CD4-positive, alpha-beta T cell (primary cell): Measurements from ENCODE around the gene RFX8. TPM values are rescaled to one million over a fixed set of nuclear protein-coding genes. Genes with fewer than 3 reads are reported as not detected.

Experiments used
- ATAC-seq: fragments of 200-7000 bp; cut with Tn5 transposase; one replicate; pipeline ENCODE4 v1.10.0; 2022; ENCODE audit warnings: mild to moderate bottlenecking; ENCODE audit not compliant: poor library complexity
- CTCF ChIA-PET: fragments of 350-600 bp; sonication (Branson Sonifier 250); formaldehyde crosslinking; loops from one replicate; lab custom pipeline; 2021; ENCODE audit warnings: antibody characterized with exemption, inconsistent platforms; lab: Charles Lee
- POLR2A ChIA-PET: fragments of 350-600 bp; sonication (Branson Sonifier 250); formaldehyde crosslinking; loops from one replicate; lab custom pipeline; 2021; ENCODE audit warnings: antibody characterized with exemption, inconsistent platforms; lab: Charles Lee
- DNase-seq, 14 experiments: peaks; one replicate each; pipeline ENCODE4 v3.0.0-alpha.2; 2013 to 2020; ENCODE audit warnings: mixed read lengths in 2 of 14
- H3K27ac ChIP-seq, 2 donors: one replicate each; pipeline versions ENCODE4 v1.5.1 to v1.7.0; 2013; ENCODE audit warnings: low read length in 2 of 2, low read depth in 1 of 2, mild to moderate bottlenecking in 1 of 2
- H3K27me3 ChIP-seq, 2 experiments: 1 replicate in 1 of 2; 2 replicates in 1 of 2; pipeline versions ENCODE4 v1.6.1 to v1.7.0; 2013; ENCODE audit warnings: low read length in 2 of 2, control low read depth in 1 of 2, mild to moderate bottlenecking in 1 of 2, moderate library complexity in 1 of 2; ENCODE audit not compliant: insufficient read depth in 2 of 2, control insufficient read depth in 1 of 2
- H3K36me3 ChIP-seq: one replicate; pipeline ENCODE4 v1.6.1; 2013; ENCODE audit warnings: low read length, control low read depth; ENCODE audit not compliant: insufficient read depth
- H3K4me1 ChIP-seq: one replicate; pipeline ENCODE4 v1.6.1; 2013; ENCODE audit warnings: low read length, control low read depth; ENCODE audit not compliant: insufficient read depth
- H3K4me3 ChIP-seq: one replicate; pipeline ENCODE4 v1.5.1; 2013; ENCODE audit warnings: mild to moderate bottlenecking, low read length, moderate library complexity
- H3K9me3 ChIP-seq, 2 experiments: 1 replicate in 1 of 2; 2 replicates in 1 of 2; pipeline versions ENCODE4 v1.6.1 to v1.7.0; 2013; ENCODE audit warnings: low read length in 2 of 2, mild to moderate bottlenecking in 2 of 2, control low read depth in 1 of 2, moderate library complexity in 1 of 2; ENCODE audit not compliant: control insufficient read depth in 1 of 2, insufficient read depth in 1 of 2
- H3K27ac Mint-ChIP-seq: one replicate; pipeline ENCODE4 v1.8.0; 2020; ENCODE audit warnings: mixed read lengths
- H3K27me3 Mint-ChIP-seq: one replicate; pipeline ENCODE4 v1.8.0; 2021; ENCODE audit warnings: mixed read lengths
- H3K36me3 Mint-ChIP-seq: one replicate; pipeline ENCODE4 v1.8.0; 2021; ENCODE audit warnings: low read depth, mixed read lengths
- H3K4me1 Mint-ChIP-seq: one replicate; pipeline ENCODE4 v1.8.0; 2021; ENCODE audit warnings: low read depth, mixed read lengths
- H3K4me3 Mint-ChIP-seq: one replicate; pipeline ENCODE4 v1.8.0; 2020; ENCODE audit warnings: mild to moderate bottlenecking, mixed read lengths
- H3K9me3 Mint-ChIP-seq: one replicate; pipeline ENCODE4 v1.8.0; 2020; ENCODE audit warnings: mixed read lengths
- CTCF ChIP-seq: fragments of 200-600 bp; IDR thresholded peaks from one replicate; pipeline ENCODE4 v1.8.0; 2022; ENCODE audit warnings: antibody characterized with exemption, mild to moderate bottlenecking
- intact Hi-C, 2 experiments: fragments of 100-400 bp; cut with DNase I in 1 of 2; cut with micrococcal nuclease in 1 of 2; formaldehyde crosslinking; loops; one replicate each; pipeline versions ENCODE4 v1.15.1 to v1.9.0; 2023 to 2025; cut with DNase I, micrococcal nuclease
- total RNA-seq, 174 experiments: library from RNA in 2 of 174; stranded (reverse) in 2 of 174; gene quantifications; one replicate each; pipeline ENCODE4 v1.2.3 and lab custom pipeline; 2021 to 2026

The RFX8 gene
- total RNA-seq, 2 experiments from 2014 or later: 0.67 to 1.1 TPM

- no peaks in the 10 kb centered on the region for H3K27me3 Mint-ChIP-seq
- Histone ChIP-seq H3K36me3 (no peaks in the 10 kb centered on the region), H3K27me3 (no peaks in the 10 kb centered on the region), H3K27ac (no peak overlapping the region), H3K9me3 (no peaks in the 10 kb centered on the region), H3K4me1 (peaks cover 4% of the 10 kb centered on the region), H3K4me3 (no peak overlapping the region)
- no peaks in the 10 kb centered on the region for H3K36me3 Mint-ChIP-seq
- H3K9me3 Mint-ChIP-seq: no peaks in the 10 kb centered on the region
- ChIA-PET CTCF (no interaction called here), POLR2A (no interaction called here)
- ATAC-seq (no peak), DNase-seq (no peak)
- no peak overlapping the region for H3K27ac Mint-ChIP-seq
- H3K4me1 Mint-ChIP-seq: peaks cover 13% of the 10 kb centered on the region
- no peak overlapping the region for H3K4me3 Mint-ChIP-seq
- intact Hi-C loops: no loop called here
- no peak for TF ChIP-seq CTCF
Observed at GRCh38 chr2:101480764-101481163, 5.9 kb upstream of the RFX8 start.

- H3K4me3 ChIP-seq: no peak overlapping the region
- no peak overlapping the region for H3K4me3 Mint-ChIP-seq
- H3K9me3 ChIP-seq: no peaks in the 10 kb centered on the region
- no peaks in the 10 kb centered on the region for H3K9me3 Mint-ChIP-seq
- ATAC-seq (no peak), DNase-seq (no peak)
- ChIA-PET POLR2A (interaction anchor here (0.9 kb wide), 1 partner anchor 348 kb away, joined by 3 read pairs; no protein-coding TSS in a partner anchor), CTCF (no interaction called here)
- no peak overlapping the region for H3K27ac ChIP-seq
- TF ChIP-seq CTCF: no peak
- peaks cover 9% of the 10 kb centered on the region for H3K4me1 ChIP-seq
- H3K36me3 ChIP-seq: no peaks in the 10 kb centered on the region
- no peaks in the 10 kb centered on the region for H3K27me3 Mint-ChIP-seq
- H3K27me3 ChIP-seq: no peaks in the 10 kb centered on the region
- peaks cover 13% of the 10 kb centered on the region for H3K4me1 Mint-ChIP-seq
- intact Hi-C loops: loop anchor here in 1 of 2 experiments (10.0 kb wide), 1 partner anchor 245 kb away; no protein-coding TSS in a partner anchor
- no peak overlapping the region for H3K27ac Mint-ChIP-seq
- H3K36me3 Mint-ChIP-seq: no peaks in the 10 kb centered on the region
Observed at GRCh38 chr2:101479810-101480209, 4.9 kb upstream of the RFX8 start.

- H3K27me3 Mint-ChIP-seq: no peaks in the 10 kb centered on the region
- no peaks in the 10 kb centered on the region for H3K36me3 Mint-ChIP-seq
- H3K4me1 ChIP-seq: peaks cover 14% of the 10 kb centered on the region
- ATAC-seq (no peak), DNase-seq (no peak)
- intact Hi-C loops: loop anchor here in 1 of 2 experiments (10.0 kb wide), 1 partner anchor 245 kb away; no protein-coding TSS in a partner anchor
- H3K27ac ChIP-seq: no peak overlapping the region
- no peak for TF ChIP-seq CTCF
- POLR2A ChIA-PET: interaction anchor here (0.9 kb wide), 1 partner anchor 349 kb away, joined by 3 read pairs; no protein-coding TSS in a partner anchor
- H3K9me3 Mint-ChIP-seq: no peaks in the 10 kb centered on the region
- no peaks in the 10 kb centered on the region for H3K36me3 ChIP-seq
- CTCF ChIA-PET: no interaction called here
- no peak overlapping the region for H3K4me3 Mint-ChIP-seq
- H3K9me3 ChIP-seq: no peaks in the 10 kb centered on the region
- no peak overlapping the region for H3K4me3 ChIP-seq
- peaks cover 14% of the 10 kb centered on the region for H3K4me1 Mint-ChIP-seq
- H3K27ac Mint-ChIP-seq: no peak overlapping the region
- no peaks in the 10 kb centered on the region for H3K27me3 ChIP-seq
Observed at GRCh38 chr2:101479328-101479727, 4.4 kb upstream of the RFX8 start.
